Measurements from ENCODE around the gene CTSF. TPM values are rescaled to one million over a fixed set of nuclear protein-coding genes. Genes with fewer than 3 reads are reported as not detected.
A peak's percentile ranks its signal among the peaks of the same experiment; 100 is the strongest.

CTSF gene
- total RNA-seq, 1 experiment from 2014 or later: 0.98 TPM

DNA sequence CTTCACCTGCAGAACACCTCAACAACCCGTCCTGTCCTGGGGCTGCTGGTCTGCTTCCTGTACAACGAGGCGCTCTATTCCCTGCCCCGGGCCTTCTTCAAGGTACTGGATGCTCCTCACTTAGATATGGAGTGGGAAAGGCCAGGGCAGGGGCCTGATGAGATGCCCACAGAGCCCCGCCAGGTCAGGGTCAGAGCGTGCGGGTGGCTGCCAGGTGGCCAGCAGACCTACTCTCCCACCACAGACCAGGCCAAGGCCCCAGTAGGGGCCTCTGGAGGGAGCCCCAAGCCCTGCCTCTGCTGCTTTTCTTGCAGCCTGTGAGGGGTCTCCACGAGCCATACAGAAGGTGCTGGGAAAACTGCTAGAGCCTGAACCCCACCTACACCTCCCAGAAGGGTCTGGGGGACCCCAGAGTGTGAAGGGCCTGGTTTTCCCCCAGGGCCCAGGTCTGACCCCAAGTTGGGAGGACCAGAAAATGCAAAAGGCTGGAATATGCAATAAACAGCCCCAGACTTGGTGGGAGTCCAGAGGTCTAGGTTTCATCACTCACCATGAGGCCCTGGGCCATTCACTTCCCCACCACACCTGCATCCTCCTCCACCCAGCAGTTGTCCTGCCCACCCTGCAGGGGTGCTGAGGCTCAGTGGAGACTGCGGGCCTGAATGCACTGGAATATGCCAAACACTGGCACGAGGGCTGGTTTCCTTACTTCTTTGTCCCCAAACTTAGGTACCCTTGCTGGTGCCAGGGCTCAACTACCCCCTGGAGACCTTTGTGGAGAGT is 37.3 kb downstream of the CTSF start:
- WGBS (ENCODE audit: extremely low coverage, insufficient read length, low lambda C conversion rate): no CpG with 5 or more reads among the region's 10 CpGs
- Histone ChIP-seq H4K5ac (ENCODE audit: insufficient read length, low read depth, low read length) (no peak overlapping the region), H4K20me1 (ENCODE audit: control insufficient read depth, insufficient read depth, insufficient read length) (no peaks in the 10 kb centered on the region), H3K9me3 (ENCODE audit: control insufficient read depth, low read depth, low read length) (no peaks in the 10 kb centered on the region), H4K91ac (ENCODE audit: insufficient read length, low read depth, low read length) (no peak overlapping the region), H3T11ph (ENCODE audit: low read length) (no peak overlapping the region), H2AFZ (ENCODE audit: low read length) (no peak overlapping the region), H3K27ac (ENCODE audit: insufficient read length, low read depth, low read length) (no peak overlapping the region), H3K23me2 (ENCODE audit: insufficient read length, low read depth, low read length, poor library complexity, severe bottlenecking) (no peaks in the 10 kb centered on the region), H3K4ac (ENCODE audit: low read depth, low read length) (no peak overlapping the region), H3K18ac (ENCODE audit: insufficient read length, low read depth, low read length) (no peak overlapping the region), H2BK5ac (ENCODE audit: insufficient read length, low read length) (no peak overlapping the region), H2AK5ac (ENCODE audit: insufficient read length, low read length) (no peak overlapping the region), H2BK12ac (ENCODE audit: insufficient read length, low read depth, low read length) (no peak overlapping the region), H4K8ac (replicated peaks; ENCODE audit: insufficient read length, low read depth, low read length) (no peak overlapping the region), H3K79me1 (ENCODE audit: insufficient read depth, low read depth, low read length, poor library complexity, severe bottlenecking) (no peaks in the 10 kb centered on the region), H3K14ac (ENCODE audit: insufficient read depth, low read length) (no peak overlapping the region), H3K79me2 (ENCODE audit: insufficient read depth, low read length) (no peaks in the 10 kb centered on the region), H3K56ac (ENCODE audit: insufficient read length, low read depth, low read length) (no peak overlapping the region), H2BK120ac (ENCODE audit: low read depth, low read length, poor library complexity, severe bottlenecking) (no peak overlapping the region), H3K9ac (ENCODE audit: extremely low read depth, insufficient read length, low read length) (no peak overlapping the region), H3K4me2 (ENCODE audit: insufficient read depth, insufficient read length, low read length) (no peak overlapping the region), H3K27me3 (ENCODE audit: insufficient read depth, low read length) (no peaks in the 10 kb centered on the region), H2BK15ac (ENCODE audit: low read depth, low read length) (no peak overlapping the region), H3K4me1 (ENCODE audit: insufficient read depth, low read length) (no peaks in the 10 kb centered on the region), H2BK20ac (ENCODE audit: low read depth, low read length, poor library complexity, severe bottlenecking) (no peak overlapping the region), H3K23ac (ENCODE audit: insufficient read length, low read depth, low read length) (no peak overlapping the region)
- DNase-seq: no peak
- Mint-ChIP-seq H3K27me3 (ENCODE audit: low read depth) (no peaks in the 10 kb centered on the region), H3K9me3 (no peaks in the 10 kb centered on the region), H3K4me3 (no peak overlapping the region; a peak in 1 of 5 replicates), H3K27ac (peak overlapping the region in 1 of 3 experiments; percentile 75; a peak in 3 of 7 replicates), H3K4me1 (peaks cover 12 to 13% of the 10 kb centered on the region in 2 experiments), H3K36me3 (ENCODE audit: insufficient read depth in 1 of 3, low read depth in 3 of 3) (peaks cover 0 to 19% (median 18%) of the 10 kb centered on the region in 3 experiments; a peak in 5 of 7 replicates)
- TF ChIP-seq, protein P1, sequence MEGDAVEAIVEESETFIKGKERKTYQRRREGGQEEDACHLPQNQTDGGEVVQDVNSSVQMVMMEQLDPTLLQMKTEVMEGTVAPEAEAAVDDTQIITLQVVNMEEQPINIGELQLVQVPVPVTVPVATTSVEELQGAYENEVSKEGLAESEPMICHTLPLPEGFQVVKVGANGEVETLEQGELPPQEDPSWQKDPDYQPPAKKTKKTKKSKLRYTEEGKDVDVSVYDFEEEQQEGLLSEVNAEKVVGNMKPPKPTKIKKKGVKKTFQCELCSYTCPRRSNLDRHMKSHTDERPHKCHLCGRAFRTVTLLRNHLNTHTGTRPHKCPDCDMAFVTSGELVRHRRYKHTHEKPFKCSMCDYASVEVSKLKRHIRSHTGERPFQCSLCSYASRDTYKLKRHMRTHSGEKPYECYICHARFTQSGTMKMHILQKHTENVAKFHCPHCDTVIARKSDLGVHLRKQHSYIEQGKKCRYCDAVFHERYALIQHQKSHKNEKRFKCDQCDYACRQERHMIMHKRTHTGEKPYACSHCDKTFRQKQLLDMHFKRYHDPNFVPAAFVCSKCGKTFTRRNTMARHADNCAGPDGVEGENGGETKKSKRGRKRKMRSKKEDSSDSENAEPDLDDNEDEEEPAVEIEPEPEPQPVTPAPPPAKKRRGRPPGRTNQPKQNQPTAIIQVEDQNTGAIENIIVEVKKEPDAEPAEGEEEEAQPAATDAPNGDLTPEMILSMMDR (conservative IDR thresholded peaks at IDR 0.05): no peak
